SU-DHL-6 (cell line): ENCODE results near the gene PSEN2.

Source experiments
- CTCF ChIP-seq: fragments of 200-600 bp; sonication (generic); IDR thresholded peaks from one replicate; pipeline ENCODE4 v1.5.1; 2017; ENCODE audit warnings: antibody characterized with exemption, mild to moderate bottlenecking, low read length, moderate library complexity; ENCODE audit not compliant: insufficient read depth, poor library complexity, severe bottlenecking
- EZH2phosphoT487 ChIP-seq: fragments of 200-600 bp; sonication (generic), shearing (Covaris generic); conservative IDR thresholded peaks from 2 replicates; pipeline ENCODE4 v1.6.1; 2018; ENCODE audit warnings: mild to moderate bottlenecking, antibody characterized with exemption, low read length, moderate library complexity, mixed read lengths

- no peak for TF ChIP-seq CTCF
- no peak for TF ChIP-seq EZH2phosphoT487
Observed at GRCh38 chr1:226826479-226827261, 43.7 kb upstream of the PSEN2 start.
